Liver (tissue), 9 donors: ENCODE measurements around the gene LRRC28. TPM values are rescaled to one million over a fixed set of nuclear protein-coding genes. Genes with fewer than 3 reads are reported as not detected.
A peak's percentile ranks its signal among the peaks of the same experiment; 100 is the strongest.

Source experiments
- DNase-seq: peaks from one replicate; pipeline ENCODE4 v3.0.0-alpha.2; 2017; ENCODE audit warnings: low spot score
- H3K27ac ChIP-seq, 2 donors: one replicate each; pipeline ENCODE4 v1.7.0; 2013; ENCODE audit warnings: inconsistent platforms in 2 of 2, low read length in 2 of 2, control low read depth in 1 of 2, low read depth in 1 of 2, mild to moderate bottlenecking in 1 of 2
- H3K27me3 ChIP-seq, 4 donors: one replicate each; pipeline versions ENCODE4 v1.6.1 to v1.7.0; 2013; ENCODE audit warnings: low read length in 3 of 4, inconsistent platforms in 1 of 4, mild to moderate bottlenecking in 1 of 4, moderate library complexity in 1 of 4; ENCODE audit not compliant: control insufficient read depth in 4 of 4, insufficient read depth in 4 of 4
- H3K36me3 ChIP-seq, 4 donors: one replicate each; pipeline versions ENCODE4 v1.6.1 to v1.7.0; 2013; ENCODE audit warnings: low read length in 3 of 4, mild to moderate bottlenecking in 3 of 4, low read depth in 1 of 4, moderate library complexity in 1 of 4; ENCODE audit not compliant: control insufficient read depth in 4 of 4, insufficient read depth in 3 of 4
- H3K4me1 ChIP-seq, 4 donors: one replicate each; pipeline versions ENCODE4 v1.6.1 to v1.7.0; 2013; ENCODE audit warnings: low read length in 3 of 4, mild to moderate bottlenecking in 3 of 4, moderate library complexity in 1 of 4; ENCODE audit not compliant: control insufficient read depth in 4 of 4, insufficient read depth in 4 of 4
- H3K4me3 ChIP-seq, 3 donors: one replicate each; pipeline versions ENCODE4 v1.6.1 to v1.7.0; 2013; ENCODE audit warnings: low read length in 3 of 3, control low read depth in 1 of 3, low read depth in 1 of 3, mild to moderate bottlenecking in 1 of 3
- H3K9ac ChIP-seq, 2 donors: one replicate each; pipeline ENCODE4 v1.7.0; 2013; ENCODE audit warnings: low read length in 2 of 2, mild to moderate bottlenecking in 2 of 2, moderate library complexity in 2 of 2, control low read depth in 1 of 2, low read depth in 1 of 2
- H3K9me3 ChIP-seq, 4 donors: one replicate each; pipeline versions ENCODE4 v1.6.1 to v1.7.0; 2013; ENCODE audit warnings: low read length in 3 of 4; ENCODE audit not compliant: control insufficient read depth in 4 of 4
- FOXA2 ChIP-seq: IDR thresholded peaks from 2 replicates; pipeline ENCODE4 v1.6.1; 2016; ENCODE audit warnings: antibody characterized with exemption
- GABPA ChIP-seq, 2 donors: IDR thresholded peaks in 1 of 2; conservative IDR thresholded peaks in 1 of 2; 2 replicates each; pipeline ENCODE4 v1.6.1; 2016; ENCODE audit warnings: antibody characterized with exemption in 2 of 2, mild to moderate bottlenecking in 1 of 2, moderate library complexity in 1 of 2
- HNF4A ChIP-seq, 2 donors: conservative IDR thresholded peaks; 2 replicates each; pipeline ENCODE4 v1.6.1; 2016; ENCODE audit warnings: antibody characterized with exemption in 2 of 2, mild to moderate bottlenecking in 2 of 2
- JUND ChIP-seq, 2 donors: IDR thresholded peaks; 2 replicates each; pipeline ENCODE4 v1.6.1; 2016; ENCODE audit warnings: antibody characterized with exemption in 2 of 2
- NR2F2 ChIP-seq: IDR thresholded peaks from 2 replicates; pipeline ENCODE4 v1.6.1; 2016; ENCODE audit warnings: antibody characterized with exemption
- RAD21 ChIP-seq, 2 donors: IDR thresholded peaks; 2 replicates each; pipeline ENCODE4 v1.6.1; 2016; ENCODE audit warnings: antibody characterized with exemption in 2 of 2, mild to moderate bottlenecking in 2 of 2
- RXRA ChIP-seq, 2 donors: IDR thresholded peaks; 2 replicates each; pipeline ENCODE4 v1.6.1; 2017 to 2018; ENCODE audit warnings: antibody characterized with exemption in 2 of 2, mild to moderate bottlenecking in 1 of 2
- SP1 ChIP-seq: IDR thresholded peaks from 2 replicates; pipeline ENCODE4 v1.6.1; 2018; ENCODE audit warnings: antibody characterized with exemption, mild to moderate bottlenecking
- TAF1 ChIP-seq: conservative IDR thresholded peaks from 2 replicates; pipeline ENCODE4 v1.6.1; 2016; ENCODE audit warnings: antibody characterized with exemption, mild to moderate bottlenecking
- WGBS: extraction: QIAGEN DNeasy Blood & Tissue Kit; methylation state at CpG from one replicate; pipeline ENCODE4 v1.1.7; 2013; 5-methylcytosine and 5-hydroxymethylcytosine counted together
- polyA plus RNA-seq, 2 donors: library from polyadenylated mRNA; stranded (reverse) in 1 of 2; unstranded in 1 of 2; fragments of 200-250 nt in 1 of 2; fragments of >200 nt in 1 of 2; fragmentation: Nextera tagmentation in 1 of 2; extraction: Ambion mirVana in 1 of 2; gene quantifications; one replicate each; pipeline versions ENCODE4 v1.2.1 to v1.2.3, GENCODE V29; 2013 to 2015
- total RNA-seq, 2 donors: library from RNA; depleted of rRNA; stranded (reverse); fragments of >200 nt; gene quantifications; one replicate each; pipeline ENCODE4 v1.2.3, GENCODE V29; 2014
- TF ChIP-seq, protein P1 (sequence below): fragments of 150-350 bp; IDR thresholded peaks from 2 replicates; pipeline ENCODE4 v1.5.1; 2017; ENCODE audit warnings: improper control_type of control experiment, low read depth, low read length; ENCODE audit not compliant: missing input control
- TF ChIP-seq, protein P2 (sequence below): IDR thresholded peaks from 2 replicates; pipeline ENCODE4 v1.6.1; 2016; ENCODE audit warnings: antibody characterized with exemption
- donor health status: healthy.
- donor health status: healthy.
- donor health status: healthy.
- donor health status: healthy.
- donor health status: healthy.

LRRC28 gene
- total and polyA plus RNA-seq, 4 donors = 15.4 to 46.6 (median 41.0) TPM

DNA sequence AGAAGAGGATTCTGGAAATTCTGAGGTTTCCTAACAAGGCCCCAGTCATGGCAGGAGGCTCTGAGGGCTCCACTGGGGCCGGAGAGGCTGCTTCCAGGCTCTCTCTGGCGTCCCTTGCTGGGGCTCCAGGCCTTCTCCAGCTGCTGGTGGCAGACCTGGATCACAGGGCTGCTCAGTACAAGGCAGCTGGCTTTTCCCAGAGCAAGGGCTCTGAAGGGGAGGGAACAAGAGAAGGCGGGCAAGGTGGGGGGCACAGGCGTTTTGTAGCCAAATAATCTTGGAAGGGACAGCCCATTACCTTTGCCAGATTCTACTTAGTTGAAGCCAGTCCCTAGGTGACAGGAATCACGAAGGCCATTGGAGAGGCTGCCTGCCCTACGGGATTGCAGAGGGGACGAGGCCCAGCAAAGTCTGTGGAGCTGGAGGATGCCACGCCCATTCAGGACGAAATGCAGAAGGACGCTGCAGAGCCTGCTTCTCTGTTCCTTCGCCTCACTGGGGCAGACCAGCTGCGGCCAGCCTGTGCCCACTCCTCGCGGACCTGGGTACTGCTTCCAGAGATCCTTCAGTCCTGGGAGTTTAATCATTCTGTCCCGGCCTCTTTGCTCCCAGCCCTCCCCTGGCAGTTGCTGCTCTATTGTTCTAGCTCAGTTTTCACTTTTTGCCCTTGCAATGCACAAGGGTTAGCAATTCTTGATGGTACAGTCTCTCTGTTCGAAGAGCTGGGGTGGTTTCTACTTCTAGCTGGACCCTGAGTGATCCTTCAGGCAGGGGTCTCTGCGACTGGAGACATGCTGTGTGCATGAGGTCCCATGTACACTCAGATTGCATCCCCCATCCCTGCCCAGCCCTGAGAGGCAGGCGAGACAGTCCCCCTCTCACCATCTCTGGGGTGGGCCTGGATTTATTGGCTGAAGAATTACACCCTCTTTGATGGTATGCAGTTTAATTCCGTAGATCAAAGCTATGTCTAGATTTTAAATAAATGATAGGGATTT, 165.2 kb downstream of the LRRC28 start:
- no peaks in the 10 kb centered on the region for H3K4me1 ChIP-seq
- H3K27ac ChIP-seq = no peak overlapping the region
- H3K4me3 ChIP-seq = no peak overlapping the region
- no peaks in the 10 kb centered on the region for H3K27me3 ChIP-seq
- peak; percentile 29 for DNase-seq
- no peaks in the 10 kb centered on the region for H3K9me3 ChIP-seq
- 86% methylated on average over 19 of the region's 19 CpGs for WGBS
- H3K36me3 ChIP-seq = no peaks in the 10 kb centered on the region
- H3K9ac ChIP-seq = no peak overlapping the region
- TF ChIP-seq RAD21 (IDR thresholded peaks at IDR 0.05) = no peak
- TF ChIP-seq NR2F2 = no peak
- TF ChIP-seq, protein P1, sequence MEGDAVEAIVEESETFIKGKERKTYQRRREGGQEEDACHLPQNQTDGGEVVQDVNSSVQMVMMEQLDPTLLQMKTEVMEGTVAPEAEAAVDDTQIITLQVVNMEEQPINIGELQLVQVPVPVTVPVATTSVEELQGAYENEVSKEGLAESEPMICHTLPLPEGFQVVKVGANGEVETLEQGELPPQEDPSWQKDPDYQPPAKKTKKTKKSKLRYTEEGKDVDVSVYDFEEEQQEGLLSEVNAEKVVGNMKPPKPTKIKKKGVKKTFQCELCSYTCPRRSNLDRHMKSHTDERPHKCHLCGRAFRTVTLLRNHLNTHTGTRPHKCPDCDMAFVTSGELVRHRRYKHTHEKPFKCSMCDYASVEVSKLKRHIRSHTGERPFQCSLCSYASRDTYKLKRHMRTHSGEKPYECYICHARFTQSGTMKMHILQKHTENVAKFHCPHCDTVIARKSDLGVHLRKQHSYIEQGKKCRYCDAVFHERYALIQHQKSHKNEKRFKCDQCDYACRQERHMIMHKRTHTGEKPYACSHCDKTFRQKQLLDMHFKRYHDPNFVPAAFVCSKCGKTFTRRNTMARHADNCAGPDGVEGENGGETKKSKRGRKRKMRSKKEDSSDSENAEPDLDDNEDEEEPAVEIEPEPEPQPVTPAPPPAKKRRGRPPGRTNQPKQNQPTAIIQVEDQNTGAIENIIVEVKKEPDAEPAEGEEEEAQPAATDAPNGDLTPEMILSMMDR = no peak
- no peak for TF ChIP-seq JUND (IDR thresholded peaks at IDR 0.05)
- TF ChIP-seq GABPA (IDR thresholded peaks at IDR 0.05 in 1 of 2, conservative IDR thresholded peaks at IDR 0.05 in 1 of 2) = no peak
- no peak for TF ChIP-seq FOXA2
- TF ChIP-seq RXRA (IDR thresholded peaks at IDR 0.05) = no peak

DNA sequence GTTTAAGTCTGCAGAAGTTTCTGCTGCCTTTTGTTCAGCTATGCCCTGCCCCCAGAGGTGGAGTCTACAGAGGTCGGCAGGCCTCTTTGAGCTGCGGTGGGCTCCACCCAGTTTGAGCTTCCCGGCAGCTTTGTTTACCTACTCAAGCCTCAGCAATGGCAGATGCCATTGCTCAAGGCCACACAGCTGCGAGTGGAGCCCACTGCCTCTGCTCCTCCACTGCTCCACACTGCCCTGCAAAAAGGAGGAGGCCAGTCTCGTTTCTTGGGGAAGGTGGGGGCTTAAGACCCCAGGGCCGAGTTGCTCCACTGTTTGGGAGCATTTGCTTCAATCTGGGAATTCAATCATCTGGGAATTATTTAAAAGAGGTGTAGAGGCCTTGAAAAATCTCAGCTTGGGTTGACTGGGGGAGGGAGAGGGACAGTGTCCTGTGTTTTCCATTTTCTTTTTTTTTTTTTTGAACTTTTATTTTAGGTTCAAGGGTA, 169.9 kb downstream of the LRRC28 start:
- no peak overlapping the region for H3K9ac ChIP-seq
- 24% methylated on average over 6 of the region's 6 CpGs for WGBS

More for the DNA sequence above, 169.9 kb downstream of the LRRC28 start:
- H3K4me1 ChIP-seq = peaks cover 0 to 3% (median 0%) of the 10 kb centered on the region in 4 donors
- DNase-seq = no peak
- no peaks in the 10 kb centered on the region for H3K36me3 ChIP-seq
- H3K27ac ChIP-seq = no peak overlapping the region
- no peaks in the 10 kb centered on the region for H3K27me3 ChIP-seq
- H3K9me3 ChIP-seq = no peaks in the 10 kb centered on the region
- no peak overlapping the region for H3K4me3 ChIP-seq
- TF ChIP-seq, protein P2, sequence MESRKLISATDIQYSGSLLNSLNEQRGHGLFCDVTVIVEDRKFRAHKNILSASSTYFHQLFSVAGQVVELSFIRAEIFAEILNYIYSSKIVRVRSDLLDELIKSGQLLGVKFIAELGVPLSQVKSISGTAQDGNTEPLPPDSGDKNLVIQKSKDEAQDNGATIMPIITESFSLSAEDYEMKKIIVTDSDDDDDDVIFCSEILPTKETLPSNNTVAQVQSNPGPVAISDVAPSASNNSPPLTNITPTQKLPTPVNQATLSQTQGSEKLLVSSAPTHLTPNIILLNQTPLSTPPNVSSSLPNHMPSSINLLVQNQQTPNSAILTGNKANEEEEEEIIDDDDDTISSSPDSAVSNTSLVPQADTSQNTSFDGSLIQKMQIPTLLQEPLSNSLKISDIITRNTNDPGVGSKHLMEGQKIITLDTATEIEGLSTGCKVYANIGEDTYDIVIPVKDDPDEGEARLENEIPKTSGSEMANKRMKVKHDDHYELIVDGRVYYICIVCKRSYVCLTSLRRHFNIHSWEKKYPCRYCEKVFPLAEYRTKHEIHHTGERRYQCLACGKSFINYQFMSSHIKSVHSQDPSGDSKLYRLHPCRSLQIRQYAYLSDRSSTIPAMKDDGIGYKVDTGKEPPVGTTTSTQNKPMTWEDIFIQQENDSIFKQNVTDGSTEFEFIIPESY = no peak
- TF ChIP-seq, protein P1 = no peak
- no peak for TF ChIP-seq RXRA (IDR thresholded peaks at IDR 0.05)
- TF ChIP-seq SP1 = no peak
- TF ChIP-seq TAF1 = no peak
- no peak for TF ChIP-seq RAD21 (IDR thresholded peaks at IDR 0.05)
- TF ChIP-seq NR2F2 = no peak
- TF ChIP-seq HNF4A (conservative IDR thresholded peaks at IDR 0.05) = no peak
